KMS-11 (cell line): ENCODE data around the gene RIN3.

Experiments
- H2AFZ ChIP-seq: fragments of 200-600 bp; sonication (generic); 2 replicates; pipeline ENCODE4 v1.6.1; 2016; ENCODE audit warnings: antibody characterized with exemption, mixed run types, low read depth
- H3K27ac ChIP-seq: fragments of 200-600 bp; sonication (generic); 2 replicates; pipeline ENCODE4 v1.6.1; 2016; ENCODE audit warnings: mild to moderate bottlenecking, mixed run types
- H3K27me3 ChIP-seq: fragments of 200-600 bp; sonication (generic); 2 replicates; pipeline ENCODE4 v1.6.1; 2017; ENCODE audit warnings: mild to moderate bottlenecking, low read depth, mixed run types, moderate library complexity; ENCODE audit not compliant: insufficient read depth
- H3K36me3 ChIP-seq: fragments of 200-600 bp; sonication (generic); 2 replicates; pipeline ENCODE4 v1.6.1; 2017; ENCODE audit warnings: mild to moderate bottlenecking, mixed run types; ENCODE audit not compliant: insufficient read depth
- H3K4me1 ChIP-seq: fragments of 200-600 bp; sonication (generic); 2 replicates; pipeline ENCODE4 v1.6.1; 2016; ENCODE audit warnings: mild to moderate bottlenecking, low read depth, mixed run types; ENCODE audit not compliant: poor library complexity, severe bottlenecking
- H3K4me2 ChIP-seq: fragments of 200-600 bp; sonication (generic); 2 replicates; pipeline ENCODE4 v1.7.0; 2016; ENCODE audit warnings: mild to moderate bottlenecking, mixed run types
- H3K4me3 ChIP-seq: fragments of 200-600 bp; sonication (generic); IDR thresholded peaks from 2 replicates; pipeline ENCODE4 v1.6.1; 2017; ENCODE audit warnings: low read depth, low read length, mixed read lengths; ENCODE audit not compliant: insufficient read depth
- H3K79me2 ChIP-seq: fragments of 200-600 bp; sonication (generic); 2 replicates; pipeline ENCODE4 v1.6.1; 2016; ENCODE audit warnings: low read depth, mixed run types; ENCODE audit not compliant: insufficient read depth
- H3K9ac ChIP-seq: fragments of 200-600 bp; sonication (generic); 2 replicates; pipeline ENCODE4 v1.6.1; 2016; ENCODE audit warnings: mild to moderate bottlenecking, mixed run types
- H4K20me1 ChIP-seq: fragments of 200-600 bp; sonication (generic); 2 replicates; pipeline ENCODE4 v1.6.1; 2016; ENCODE audit warnings: mild to moderate bottlenecking, mixed run types; ENCODE audit not compliant: insufficient read depth
- CTCF ChIP-seq: fragments of 200-600 bp; sonication (generic); conservative IDR thresholded peaks from 2 replicates; pipeline ENCODE4 v1.6.1; 2017; ENCODE audit warnings: low read depth, mild to moderate bottlenecking, antibody characterized with exemption, low read length, moderate library complexity, mixed read lengths

The RIN3 gene

GRCh38 chr14:92519246-92520101 lies 5.9 kb downstream of the RIN3 start:
- Histone ChIP-seq H3K27me3 (no peaks in the 10 kb centered on the region), H4K20me1 (no peaks in the 10 kb centered on the region), H3K79me2 (no peaks in the 10 kb centered on the region), H3K27ac (no peak overlapping the region), H3K4me3 (no peak overlapping the region), H3K9ac (no peak overlapping the region), H3K4me2 (no peak overlapping the region), H3K36me3 (no peaks in the 10 kb centered on the region), H2AFZ (no peak overlapping the region), H3K4me1 (no peaks in the 10 kb centered on the region)
- TF ChIP-seq CTCF = no peak

- no peaks in the 10 kb centered on the region for H4K20me1 ChIP-seq
- H3K9ac ChIP-seq = no peak overlapping the region
- H3K4me1 ChIP-seq = no peaks in the 10 kb centered on the region
- H2AFZ ChIP-seq = no peak overlapping the region
- H3K79me2 ChIP-seq = no peaks in the 10 kb centered on the region
- H3K4me2 ChIP-seq = no peak overlapping the region
- no peak overlapping the region for H3K4me3 ChIP-seq
- no peaks in the 10 kb centered on the region for H3K36me3 ChIP-seq
- no peak for TF ChIP-seq CTCF
- no peaks in the 10 kb centered on the region for H3K27me3 ChIP-seq
- H3K27ac ChIP-seq = no peak overlapping the region
Observed at GRCh38 chr14:92520102-92521057, 6.8 kb downstream of the RIN3 start.

- Histone ChIP-seq H3K9ac (no peak overlapping the region), H3K4me3 (no peak overlapping the region), H3K4me2 (no peak overlapping the region), H3K27me3 (no peaks in the 10 kb centered on the region), H4K20me1 (no peaks in the 10 kb centered on the region), H3K4me1 (no peaks in the 10 kb centered on the region), H3K27ac (no peak overlapping the region), H3K79me2 (no peaks in the 10 kb centered on the region), H2AFZ (no peak overlapping the region), H3K36me3 (no peaks in the 10 kb centered on the region)
- no peak for TF ChIP-seq CTCF
Observed at GRCh38 chr14:92521058-92521415, 7.5 kb downstream of the RIN3 start.

GRCh38 chr14:92523752-92524151 lies 10.2 kb downstream of the RIN3 start:
- Histone ChIP-seq H3K79me2 (no peaks in the 10 kb centered on the region), H3K4me3 (no peak overlapping the region), H3K9ac (no peak overlapping the region), H3K27ac (no peak overlapping the region), H3K4me2 (no peak overlapping the region), H3K27me3 (no peaks in the 10 kb centered on the region), H3K36me3 (no peaks in the 10 kb centered on the region), H3K4me1 (no peaks in the 10 kb centered on the region), H2AFZ (no peak overlapping the region), H4K20me1 (no peaks in the 10 kb centered on the region)
- TF ChIP-seq CTCF = no peak
